ENCODE results near the gene GANAB. TPM values are rescaled to one million over a fixed set of nuclear protein-coding genes. Genes with fewer than 3 reads are reported as not detected.

GANAB gene
- total and polyA plus RNA-seq, 4 donors: 104 to 266 (median 168) TPM

GRCh38 chr11:62689421-62690183 lies 43.2 kb upstream of the GANAB start, which contains the start of gene LRRN4CL:
LRRN4CL (minus strand) TSS chr11:62689530; CDS start chr11:62688508, 1,022 bp downstream.
- TF ChIP-seq CTCF (IDR thresholded peaks at IDR 0.05; ENCODE audit: control extremely low read depth, extremely low read depth): no peak
- Histone ChIP-seq H3K4me1 (ENCODE audit: control insufficient read depth in 5 of 5, insufficient read depth in 5 of 5, low read length in 5 of 5) (peaks cover 0 to 4% (median 0%) of the 10 kb centered on the region in 5 donors), H3K27ac (ENCODE audit: low read depth in 1 of 2, low read length in 1 of 2) (no peak within 1 kb of the TSS), H3K36me3 (ENCODE audit: control insufficient read depth in 4 of 4, insufficient read depth in 4 of 4, low read length in 4 of 4) (peaks cover 4 to 30% (median 26%) of the 10 kb centered on the region in 4 donors), H3K4me3 (no peak within 1 kb of the TSS), H3K27me3 (ENCODE audit: control insufficient read depth in 3 of 3, insufficient read depth in 3 of 3, low read length in 2 of 3) (peaks cover 0 to 13% (median 9%) of the 10 kb centered on the region in 3 donors), H3K9ac (ENCODE audit: insufficient read depth in 1 of 2, low read length in 2 of 2) (no peak within 1 kb of the TSS), H3K9me3 (ENCODE audit: control insufficient read depth in 4 of 4, insufficient read depth in 3 of 4, low read length in 3 of 4) (peaks cover 0 to 2% (median 0%) of the 10 kb centered on the region in 4 donors)
- DNase-seq: peak in 1 of 3 donors; percentile 19
- peak; percentile 39 for ATAC-seq (ENCODE audit: insufficient read depth, low FRiP score)
- WGBS, 2 donors: 72 to 83% methylated on average over 11 of the region's 11 CpGs

- Histone ChIP-seq H3K4me3 (no peak overlapping the region), H3K27me3 (ENCODE audit: control insufficient read depth in 3 of 3, insufficient read depth in 3 of 3, low read length in 2 of 3) (peaks cover 0 to 13% (median 9%) of the 10 kb centered on the region in 3 donors), H3K9ac (ENCODE audit: insufficient read depth in 1 of 2, low read length in 2 of 2) (no peak overlapping the region), H3K4me1 (ENCODE audit: control insufficient read depth in 5 of 5, insufficient read depth in 5 of 5, low read length in 5 of 5) (peaks cover 0 to 3% (median 0%) of the 10 kb centered on the region in 5 donors), H3K9me3 (ENCODE audit: control insufficient read depth in 4 of 4, insufficient read depth in 3 of 4, low read length in 3 of 4) (peaks cover 0 to 2% (median 0%) of the 10 kb centered on the region in 4 donors), H3K36me3 (ENCODE audit: control insufficient read depth in 4 of 4, insufficient read depth in 4 of 4, low read length in 4 of 4) (peaks cover 4 to 30% (median 21%) of the 10 kb centered on the region in 4 donors), H3K27ac (ENCODE audit: low read depth in 1 of 2, low read length in 1 of 2) (no peak overlapping the region)
- no peak for TF ChIP-seq CTCF (IDR thresholded peaks at IDR 0.05; ENCODE audit: control extremely low read depth, extremely low read depth)
- DNase-seq (no peak), ATAC-seq (ENCODE audit: insufficient read depth, low FRiP score) (no peak)
- 59 to 67% methylated on average over 1 of the region's 1 CpG for WGBS, 2 donors
These were observed 42.1 kb upstream of the GANAB start for GRCh38 chr11:62688491-62688890.

- peaks cover 4 to 25% (median 16%) of the 10 kb centered on the region in 4 donors for H3K36me3 ChIP-seq (ENCODE audit: control insufficient read depth in 4 of 4, insufficient read depth in 4 of 4, low read length in 4 of 4)
- peaks cover 0 to 3% (median 0%) of the 10 kb centered on the region in 5 donors for H3K4me1 ChIP-seq (ENCODE audit: control insufficient read depth in 5 of 5, insufficient read depth in 5 of 5, low read length in 5 of 5)
- H3K9ac ChIP-seq (ENCODE audit: insufficient read depth in 1 of 2, low read length in 2 of 2): no peak overlapping the region
- no peak overlapping the region for H3K4me3 ChIP-seq
- ATAC-seq (ENCODE audit: insufficient read depth, low FRiP score): peak; percentile 4
- DNase-seq: peak in 1 of 3 donors; percentile 40
- peaks cover 0 to 13% (median 9%) of the 10 kb centered on the region in 3 donors for H3K27me3 ChIP-seq (ENCODE audit: control insufficient read depth in 3 of 3, insufficient read depth in 3 of 3, low read length in 2 of 3)
- H3K9me3 ChIP-seq (ENCODE audit: control insufficient read depth in 4 of 4, insufficient read depth in 3 of 4, low read length in 3 of 4): peaks cover 0 to 2% (median 0%) of the 10 kb centered on the region in 4 donors
- TF ChIP-seq CTCF (IDR thresholded peaks at IDR 0.05; ENCODE audit: control extremely low read depth, extremely low read depth): no peak
- H3K27ac ChIP-seq (ENCODE audit: low read depth in 1 of 2, low read length in 1 of 2): no peak overlapping the region
- 31 to 35% methylated on average over 71 to 74 of the region's 74 CpGs for WGBS, 2 donors
These were observed 41.3 kb upstream of the GANAB start for GRCh38 chr11:62687508-62688396.
